ENCODE data around the gene FGFR1OP2. TPM values are rescaled to one million over a fixed set of nuclear protein-coding genes. Genes with fewer than 3 reads are reported as not detected.

The FGFR1OP2 gene
- total and polyA plus RNA-seq, 12 donors: 43.5 to 154 (median 71.2) TPM

DNA sequence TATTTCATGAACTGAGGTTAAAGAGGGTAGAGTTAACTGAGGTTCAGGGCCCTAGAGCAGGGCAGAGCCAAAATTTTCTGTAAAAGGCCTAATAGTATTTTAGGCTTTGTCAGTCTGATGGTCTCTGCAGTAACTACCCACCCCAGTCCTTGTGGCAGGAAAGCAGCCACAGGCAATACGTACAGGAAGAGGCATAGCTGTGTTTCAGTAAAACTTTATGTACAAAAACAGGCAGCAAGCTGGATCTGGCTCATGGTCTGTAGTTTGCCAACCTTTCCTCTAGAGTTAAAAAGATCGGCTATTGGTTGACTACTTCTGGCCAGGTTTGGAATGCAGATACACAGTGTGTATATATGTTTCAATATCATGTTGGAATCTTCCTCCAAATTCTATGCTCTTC, 58.7 kb downstream of the FGFR1OP2 start:
- intact Hi-C loops (cut with DNase I): no loop called here
- Histone ChIP-seq H3K36me3 (replicated peaks in 1 of 2) (peaks cover 0 to 28% of the 10 kb centered on the region in 2 donors), H3K9me3 (replicated peaks in 1 of 3) (no peaks in the 10 kb centered on the region), H3K27me3 (no peaks in the 10 kb centered on the region), H3K4me3 (no peak overlapping the region), H3K4me1 (replicated peaks in 1 of 2) (no peaks in the 10 kb centered on the region), H3K27ac (peak overlapping the region in 2 of 5 donors; percentile 20 to 45)
- 83 to 98% (median 85%) methylated on average over 2 of the region's 2 CpGs for WGBS, 4 donors
- DNase-seq: no peak
- TF ChIP-seq POLR2A (IDR thresholded peaks at IDR 0.05) (no peak), CTCF (IDR thresholded peaks at IDR 0.05) (no peak)

- no peaks in the 10 kb centered on the region for H3K4me1 ChIP-seq (replicated peaks in 1 of 2)
- no peak for DNase-seq
- no peaks in the 10 kb centered on the region for H3K9me3 ChIP-seq (replicated peaks in 1 of 3)
- WGBS, 4 donors: 44 to 55% (median 50%) methylated on average over 1 of the region's 1 CpG
- TF ChIP-seq CTCF (IDR thresholded peaks at IDR 0.05) (no peak), POLR2A (IDR thresholded peaks at IDR 0.05) (no peak)
- H3K27ac ChIP-seq: no peak overlapping the region
- no peaks in the 10 kb centered on the region for H3K27me3 ChIP-seq
- intact Hi-C loops (cut with DNase I): no loop called here
- H3K36me3 ChIP-seq (replicated peaks in 1 of 2): peaks cover 0 to 9% of the 10 kb centered on the region in 2 donors
- no peak overlapping the region for H3K4me3 ChIP-seq
Observed at GRCh38 chr12:27000961-27001360, 62.7 kb downstream of the FGFR1OP2 start.

- Histone ChIP-seq H3K27me3 (no peaks in the 10 kb centered on the region), H3K27ac (no peak overlapping the region), H3K4me1 (replicated peaks in 1 of 2) (no peaks in the 10 kb centered on the region), H3K36me3 (replicated peaks in 1 of 2) (peaks cover 0 to 9% of the 10 kb centered on the region in 2 donors), H3K9me3 (replicated peaks in 1 of 3) (no peaks in the 10 kb centered on the region), H3K4me3 (no peak overlapping the region)
- WGBS, 4 donors: 71 to 85% (median 79%) methylated on average over 5 of the region's 5 CpGs
- TF ChIP-seq POLR2A (IDR thresholded peaks at IDR 0.05) (no peak), CTCF (IDR thresholded peaks at IDR 0.05) (no peak)
- intact Hi-C loops (cut with DNase I): no loop called here
- DNase-seq: no peak
Observed at GRCh38 chr12:27001663-27002062, 63.4 kb downstream of the FGFR1OP2 start.

GRCh38 chr12:27002141-27002540, 63.9 kb downstream of the FGFR1OP2 start:
- Histone ChIP-seq H3K4me1 (replicated peaks in 1 of 2) (no peaks in the 10 kb centered on the region), H3K27ac (no peak overlapping the region), H3K27me3 (no peaks in the 10 kb centered on the region), H3K4me3 (no peak overlapping the region), H3K36me3 (replicated peaks in 1 of 2) (peaks cover 0 to 9% of the 10 kb centered on the region in 2 donors), H3K9me3 (replicated peaks in 1 of 3) (no peaks in the 10 kb centered on the region)
- intact Hi-C loops (cut with DNase I): no loop called here
- no peak for TF ChIP-seq POLR2A (IDR thresholded peaks at IDR 0.05)
- TF ChIP-seq CTCF (IDR thresholded peaks at IDR 0.05): no peak
- no peak for DNase-seq
- 79 to 96% (median 95%) methylated on average over 4 to 5 of the region's 5 CpGs for WGBS, 4 donors

Data from adrenal gland (tissue), 12 donors.